ENCODE results near the gene FAM174C.

GRCh38 chr19:1311543-1312091 lies 36.3 kb downstream of the FAM174C start:
- TF ChIP-seq CTCF (IDR thresholded peaks at IDR 0.05), result no peak
- TF ChIP-seq POLR2A (IDR thresholded peaks at IDR 0.05), result no peak
- TF ChIP-seq POLR2AphosphoS5 (IDR thresholded peaks at IDR 0.05), result no peak
